Cardiac muscle cell (in vitro differentiated cells and primary cell): ENCODE measurements around the gene ZNF830. TPM values are rescaled to one million over a fixed set of nuclear protein-coding genes. Genes with fewer than 3 reads are reported as not detected.
"Not testable (repeated sequence)": the region's sequence is repeated elsewhere in the genome, so short reads cannot be mapped to it uniquely, and the experiment has no call there.

ENCODE experiments used
- DNase-seq, 2 donors: peaks; one replicate each; pipeline versions ENCODE4 v3.0.0 to v3.0.0-alpha.2; 2010 to 2017; ENCODE audit warnings: low read depth in 1 of 2, low spot score in 1 of 2
- H3K27ac ChIP-seq: fragments of 200-600 bp; sonication (generic); 2 replicates; pipeline ENCODE4 v1.5.1; 2016
- H3K27me3 ChIP-seq: fragments of 200-600 bp; sonication (generic); 2 replicates; pipeline ENCODE4 v1.6.0; 2016; ENCODE audit warnings: control low read depth
- H3K36me3 ChIP-seq: fragments of 200-600 bp; sonication (generic); 2 replicates; pipeline ENCODE4 v1.5.1; 2016; ENCODE audit warnings: control low read depth
- H3K4me1 ChIP-seq: fragments of 200-600 bp; sonication (generic); 2 replicates; pipeline ENCODE4 v1.8.1; 2017; ENCODE audit warnings: low read depth, mild to moderate bottlenecking, mixed run types
- H3K4me3 ChIP-seq: fragments of 200-600 bp; sonication (generic); 2 replicates; pipeline ENCODE4 v1.5.1; 2016; ENCODE audit warnings: mild to moderate bottlenecking
- H3K9me3 ChIP-seq: fragments of 200-600 bp; sonication (generic); 2 replicates; pipeline ENCODE4 v1.5.1; 2017; ENCODE audit warnings: low read depth, mild to moderate bottlenecking, control low read depth
- CTCF ChIP-seq: IDR thresholded peaks from 2 replicates; pipeline ENCODE4 v1.5.1; 2012; ENCODE audit warnings: low read depth, mild to moderate bottlenecking, low read length
- polyA plus RNA-seq: library from polyadenylated mRNA; unstranded; fragments of >200 nt; fragmentation: Nextera tagmentation; extraction: Ambion mirVana; gene quantifications from 2 replicates; pipeline ENCODE4 v1.2.1, GENCODE V29; 2016
- total RNA-seq: library from RNA; depleted of rRNA; stranded (reverse); fragments of >200 nt; gene quantifications from 2 replicates; pipeline ENCODE4 v1.2.3, GENCODE V29; 2016

Gene ZNF830
- total and polyA plus RNA-seq, 2 experiments from 2014 or later = 19.0 to 20.4 TPM

GRCh38 chr17:34926661-34927060, 34.7 kb upstream of the ZNF830 start:
- no peaks in the 10 kb centered on the region for H3K4me1 ChIP-seq
- H3K27me3 ChIP-seq = no peaks in the 10 kb centered on the region
- H3K9me3 ChIP-seq = no peaks in the 10 kb centered on the region
- no peak for TF ChIP-seq CTCF
- no peak overlapping the region for H3K27ac ChIP-seq
- no peaks in the 10 kb centered on the region for H3K36me3 ChIP-seq
- no peak for DNase-seq
- no peak overlapping the region for H3K4me3 ChIP-seq

DNA sequence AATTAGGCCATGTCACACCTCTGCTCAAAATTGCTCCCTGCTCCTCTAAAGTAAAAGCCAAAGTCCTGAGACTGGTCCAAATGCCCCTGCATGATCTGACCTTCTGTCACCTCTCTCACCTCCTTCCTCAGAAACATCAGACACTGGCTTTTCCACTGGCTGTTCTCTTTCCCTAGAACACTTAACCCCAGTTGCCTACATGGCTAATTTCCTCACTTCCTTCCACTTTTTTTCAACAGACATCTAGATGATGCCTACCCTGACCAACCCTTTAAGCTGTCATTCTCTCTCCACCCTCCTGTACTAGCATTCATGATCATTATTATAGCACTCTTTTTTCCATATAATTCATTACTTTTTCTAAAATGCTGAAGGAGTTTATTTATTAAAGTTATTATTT, 31.1 kb upstream of the ZNF830 start:
- Histone ChIP-seq H3K4me3 (no peak overlapping the region), H3K27me3 (peaks cover 8% of the 10 kb centered on the region), H3K27ac (no peak overlapping the region), H3K9me3 (no peaks in the 10 kb centered on the region), H3K4me1 (no peaks in the 10 kb centered on the region), H3K36me3 (no peaks in the 10 kb centered on the region)
- no peak for TF ChIP-seq CTCF
- DNase-seq = no peak

DNA sequence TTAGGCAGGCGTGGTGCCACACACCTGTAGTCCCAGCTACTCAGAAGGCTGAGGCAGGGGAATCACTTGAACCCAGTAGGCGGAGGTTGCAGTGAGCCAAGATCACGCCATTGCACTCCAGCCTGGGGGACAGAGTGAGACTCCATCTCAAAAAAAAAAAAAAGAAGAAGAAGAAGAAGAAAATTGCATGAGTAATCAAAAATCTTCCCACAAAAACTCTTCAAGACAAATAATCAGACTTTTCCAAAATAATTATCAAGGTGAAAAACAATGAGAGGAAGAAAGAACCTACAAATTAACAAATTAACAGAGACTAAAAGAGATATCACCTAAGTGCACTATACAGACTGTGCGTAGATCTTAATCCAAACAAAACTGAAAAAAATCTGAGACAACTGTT, 10.6 kb upstream of the ZNF830 start:
- not testable (repeated sequence) for H3K27ac ChIP-seq, H3K9me3 ChIP-seq, DNase-seq, H3K4me1 ChIP-seq, H3K36me3 ChIP-seq, H3K4me3 ChIP-seq
- peaks cover 20% of the 10 kb centered on the region for H3K27me3 ChIP-seq

DNA sequence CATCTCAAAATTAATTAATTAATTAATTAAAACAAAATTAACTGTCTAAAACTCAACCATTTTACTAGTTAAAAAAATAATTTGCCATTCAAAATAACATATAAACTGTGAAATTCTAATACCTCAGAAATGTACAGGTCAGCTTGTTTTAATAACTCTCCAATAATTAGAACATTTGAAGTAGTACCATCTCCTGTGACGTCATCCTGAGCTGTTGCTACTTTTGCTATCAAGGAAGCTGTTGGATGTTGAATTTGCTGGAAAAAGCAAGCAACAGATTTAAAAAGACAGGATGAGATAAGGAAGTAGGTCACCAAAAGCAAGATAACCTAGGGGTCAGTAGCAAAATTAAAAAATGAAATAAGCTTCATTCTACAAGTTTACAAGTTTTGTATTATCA, 2.9 kb upstream of the ZNF830 start:
- Histone ChIP-seq H3K4me1 (peaks cover 12% of the 10 kb centered on the region), H3K27ac (no peak overlapping the region), H3K9me3 (no peaks in the 10 kb centered on the region), H3K36me3 (no peaks in the 10 kb centered on the region), H3K4me3 (no peak overlapping the region), H3K27me3 (peaks cover 14% of the 10 kb centered on the region)
- no peak for DNase-seq
- TF ChIP-seq CTCF = no peak

GRCh38 chr17:34974179-34974578, 12.8 kb downstream of the ZNF830 start:
- no peaks in the 10 kb centered on the region for H3K27me3 ChIP-seq
- no peak for TF ChIP-seq CTCF
- no peak overlapping the region for H3K4me3 ChIP-seq
- H3K9me3 ChIP-seq = no peaks in the 10 kb centered on the region
- H3K4me1 ChIP-seq = no peaks in the 10 kb centered on the region
- no peak overlapping the region for H3K27ac ChIP-seq
- H3K36me3 ChIP-seq = no peaks in the 10 kb centered on the region
- no peak for DNase-seq

DNA sequence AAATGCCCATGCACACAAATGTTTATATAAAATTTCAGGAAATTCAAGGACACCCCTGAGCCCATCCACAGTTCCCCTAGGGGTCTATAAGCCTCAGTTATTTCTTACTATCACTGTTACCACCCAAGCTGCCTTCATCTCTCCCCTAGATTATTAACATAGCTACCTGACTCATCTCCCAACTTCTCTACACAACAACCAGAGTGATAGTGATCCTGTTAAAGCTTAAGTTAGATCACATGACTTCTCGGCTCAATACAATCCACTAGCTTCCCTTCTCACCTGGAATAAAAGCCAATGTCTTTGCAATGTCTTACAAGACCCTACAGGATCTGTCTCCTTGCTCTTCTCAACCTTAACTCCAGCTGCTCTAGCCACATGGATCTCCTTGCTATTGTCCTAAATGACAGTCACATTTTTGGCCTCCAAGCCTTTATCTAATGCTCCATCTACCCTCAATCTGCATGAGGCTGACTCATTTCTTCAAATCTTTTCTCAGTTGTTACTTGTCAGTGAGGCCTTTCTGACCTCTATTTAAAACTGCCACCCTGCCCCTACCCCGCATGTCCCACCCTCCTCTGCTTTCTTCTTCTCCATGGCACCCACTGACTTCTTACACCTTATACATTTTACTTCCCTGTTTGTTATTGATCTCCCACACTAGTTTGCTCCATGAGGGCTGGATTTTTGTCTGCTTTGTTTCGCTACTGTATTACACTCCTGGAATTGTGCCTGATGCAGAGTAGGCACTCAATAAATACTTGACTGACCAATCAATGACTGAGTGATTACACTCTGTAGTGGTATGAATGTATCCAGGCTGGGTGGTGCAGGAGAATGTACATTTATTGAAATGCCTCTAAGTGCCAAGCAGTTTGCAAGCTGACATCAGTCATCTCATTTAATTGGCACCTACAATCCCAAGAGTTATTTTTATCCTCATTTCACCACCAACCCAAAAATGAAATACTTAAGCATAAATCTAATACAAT, 13.8 kb downstream of the ZNF830 start:
- H3K27me3 ChIP-seq = no peaks in the 10 kb centered on the region
- no peak for DNase-seq
- no peak overlapping the region for H3K4me3 ChIP-seq
- TF ChIP-seq CTCF = no peak
- H3K36me3 ChIP-seq = no peaks in the 10 kb centered on the region
- H3K27ac ChIP-seq = no peak overlapping the region
- H3K4me1 ChIP-seq = no peaks in the 10 kb centered on the region
- H3K9me3 ChIP-seq = no peaks in the 10 kb centered on the region
